Endothelial cell of umbilical vein (primary cell): Measurements from ENCODE around the gene TREX2.

ENCODE experiments used
- CTCF ChIP-seq, 2 donors: IDR thresholded peaks; 1 replicate in 1 of 2; 2 replicates in 1 of 2; pipeline ENCODE4 v1.5.1; 2011; ENCODE audit warnings: low read length in 2 of 2, mild to moderate bottlenecking in 2 of 2, moderate library complexity in 2 of 2, control low read depth in 1 of 2, inconsistent platforms in 1 of 2, low read depth in 1 of 2; ENCODE audit not compliant: insufficient read depth in 1 of 2; ENCODE audit errors: extremely low read depth in 1 of 2
- EZH2 ChIP-seq: IDR thresholded peaks from 2 replicates; pipeline ENCODE4 v1.6.1; 2012; ENCODE audit warnings: borderline replicate concordance, low read depth, mild to moderate bottlenecking, moderate library complexity, low read length, inconsistent platforms; ENCODE audit not compliant: severe bottlenecking
- GATA2 ChIP-seq: IDR thresholded peaks from 2 replicates; pipeline ENCODE4 v1.7.0; 2011; ENCODE audit warnings: low read depth, mild to moderate bottlenecking, moderate library complexity, mixed read lengths, low read length; ENCODE audit not compliant: insufficient read length, insufficient read depth
- MAX ChIP-seq: IDR thresholded peaks from 2 replicates; pipeline ENCODE4 v1.6.1; 2011; ENCODE audit not compliant: insufficient read depth, insufficient read length
- MYC ChIP-seq: IDR thresholded peaks from one replicate; pipeline ENCODE4 v1.6.1; 2011; ENCODE audit warnings: mild to moderate bottlenecking, low read depth, low read length
- POLR2A ChIP-seq: IDR thresholded peaks from 2 replicates; pipeline ENCODE4 v1.6.1; 2012; ENCODE audit warnings: low read depth, mild to moderate bottlenecking, control low read depth, low read length
- POLR2AphosphoS5 ChIP-seq: IDR thresholded peaks from 2 replicates; pipeline ENCODE4 v1.6.1; 2012; ENCODE audit warnings: low read depth, mild to moderate bottlenecking, control low read depth, low read length, moderate library complexity; ENCODE audit not compliant: insufficient read depth

- no peak for TF ChIP-seq POLR2A
- no peak for TF ChIP-seq EZH2
- no peak for TF ChIP-seq CTCF (IDR thresholded peaks at IDR 0.05; ENCODE audit: extremely low read depth in 1 of 2, insufficient read depth in 1 of 2, low read depth in 1 of 2, low read length in 2 of 2)
- TF ChIP-seq GATA2, result no peak
- TF ChIP-seq MYC, result no peak
- no peak for TF ChIP-seq POLR2AphosphoS5
- no peak for TF ChIP-seq MAX
These were observed 4.5 kb upstream of the TREX2 start for GRCh38 chrX:153450114-153450948.
